ENCODE measurements around the gene LONRF3.
A peak's percentile ranks its signal among the peaks of the same experiment; 100 is the strongest.

The LONRF3 gene

GRCh38 chrX:119062750-119063374 is 88.4 kb downstream of the LONRF3 start:
- no peak for DNase-seq (ENCODE audit: insufficient read length, low spot score)
- TF ChIP-seq POU2F2 (IDR thresholded peaks at IDR 0.05; ENCODE audit: low read depth, low read length) (no peak), SPI1 (IDR thresholded peaks at IDR 0.05; ENCODE audit: low read depth, low read length) (no peak), POLR2A (IDR thresholded peaks at IDR 0.05; ENCODE audit: low read depth, low read length) (no peak), PAX5 (IDR thresholded peaks at IDR 0.05; ENCODE audit: insufficient read depth, low read length, severe bottlenecking) (no peak), POLR2AphosphoS5 (IDR thresholded peaks at IDR 0.05; ENCODE audit: low read depth, low read length) (no peak), TAF1 (IDR thresholded peaks at IDR 0.05; ENCODE audit: low read depth, low read length) (no peak)
- no peak for FAIRE-seq

- DNase-seq (ENCODE audit: insufficient read length, low spot score) (no peak), FAIRE-seq (no peak)
- TF ChIP-seq POLR2A (IDR thresholded peaks at IDR 0.05; ENCODE audit: low read depth, low read length) (no peak), TAF1 (IDR thresholded peaks at IDR 0.05; ENCODE audit: low read depth, low read length) (no peak), SPI1 (IDR thresholded peaks at IDR 0.05; ENCODE audit: low read depth, low read length) (no peak), PAX5 (IDR thresholded peaks at IDR 0.05; ENCODE audit: insufficient read depth, low read length, severe bottlenecking) (no peak), POLR2AphosphoS5 (IDR thresholded peaks at IDR 0.05; ENCODE audit: low read depth, low read length) (no peak), POU2F2 (IDR thresholded peaks at IDR 0.05; ENCODE audit: low read depth, low read length) (no peak)
Observed at GRCh38 chrX:119063428-119063827, 89.0 kb downstream of the LONRF3 start.

GRCh38 chrX:119067023-119067739 is 92.8 kb downstream of the LONRF3 start:
- DNase-seq (ENCODE audit: insufficient read length, low spot score) (no peak), FAIRE-seq (peak; percentile 9)
- TF ChIP-seq POLR2A (IDR thresholded peaks at IDR 0.05; ENCODE audit: low read depth, low read length), result no peak
- TF ChIP-seq POU2F2 (IDR thresholded peaks at IDR 0.05; ENCODE audit: low read depth, low read length), result no peak
- no peak for TF ChIP-seq SPI1 (IDR thresholded peaks at IDR 0.05; ENCODE audit: low read depth, low read length)
- no peak for TF ChIP-seq POLR2AphosphoS5 (IDR thresholded peaks at IDR 0.05; ENCODE audit: low read depth, low read length)
- TF ChIP-seq TAF1 (IDR thresholded peaks at IDR 0.05; ENCODE audit: low read depth, low read length), result no peak
- TF ChIP-seq PAX5 (IDR thresholded peaks at IDR 0.05; ENCODE audit: insufficient read depth, low read length, severe bottlenecking), result no peak

Data from GM12891 (cell line).